Effector memory CD4-positive, alpha-beta T cell (primary cell): ENCODE results near the gene SERTAD3.

Experiments
- DNase-seq, 3 donors: peaks; one replicate each; pipeline ENCODE4 v3.0.0-alpha.2; 2020
- H3K27ac ChIP-seq: 2 replicates; pipeline ENCODE4 v1.7.0; 2013; ENCODE audit warnings: mild to moderate bottlenecking, low read length, moderate library complexity; ENCODE audit not compliant: insufficient read depth, poor library complexity, severe bottlenecking
- H3K27me3 ChIP-seq: replicated peaks from 2 replicates; pipeline ENCODE4 v1.7.0; 2013; ENCODE audit warnings: mild to moderate bottlenecking, low read length; ENCODE audit not compliant: insufficient read depth, control insufficient read depth, poor library complexity, severe bottlenecking
- H3K36me3 ChIP-seq: 2 replicates; pipeline ENCODE4 v1.7.0; 2013; ENCODE audit warnings: mild to moderate bottlenecking, low read length, moderate library complexity; ENCODE audit not compliant: control insufficient read depth, insufficient read depth
- H3K4me1 ChIP-seq: 2 replicates; pipeline ENCODE4 v1.7.0; 2013; ENCODE audit warnings: low read length, mild to moderate bottlenecking; ENCODE audit not compliant: control insufficient read depth, insufficient read depth, poor library complexity, severe bottlenecking
- H3K4me3 ChIP-seq: 2 replicates; pipeline ENCODE4 v1.7.0; 2013; ENCODE audit warnings: low read length, low read depth, mild to moderate bottlenecking; ENCODE audit not compliant: insufficient read depth, poor library complexity, severe bottlenecking
- H3K9me3 ChIP-seq: 2 replicates; pipeline ENCODE4 v1.7.0; 2013; ENCODE audit warnings: mild to moderate bottlenecking, low read length, moderate library complexity; ENCODE audit not compliant: control insufficient read depth

Gene SERTAD3

DNA sequence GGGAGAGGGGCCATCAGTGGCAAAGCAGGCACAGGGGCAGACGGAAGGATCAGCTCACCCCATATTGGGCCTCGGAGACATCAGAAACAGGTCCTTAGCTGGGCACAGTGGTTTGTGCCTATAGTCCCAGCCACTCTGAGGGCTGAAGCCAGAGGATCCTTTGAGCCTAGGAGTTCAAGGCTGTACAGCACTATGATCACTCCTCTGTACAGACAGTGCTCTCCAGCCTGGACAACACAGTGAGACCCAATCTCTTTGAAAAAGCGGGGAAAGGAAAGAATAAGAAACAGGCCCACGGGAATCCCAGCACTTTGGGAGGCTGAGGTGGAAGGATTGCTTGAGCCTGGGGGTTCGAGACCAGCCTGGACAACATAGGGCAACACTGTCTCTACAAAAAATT is 24.4 kb downstream of the SERTAD3 start:
- peaks cover 17% of the 10 kb centered on the region for H3K4me1 ChIP-seq
- no peaks in the 10 kb centered on the region for H3K27me3 ChIP-seq
- no peak for DNase-seq
- H3K27ac ChIP-seq: no peak overlapping the region
- no peak overlapping the region for H3K4me3 ChIP-seq
- H3K36me3 ChIP-seq: peaks cover 5% of the 10 kb centered on the region
- H3K9me3 ChIP-seq: no peaks in the 10 kb centered on the region

DNA sequence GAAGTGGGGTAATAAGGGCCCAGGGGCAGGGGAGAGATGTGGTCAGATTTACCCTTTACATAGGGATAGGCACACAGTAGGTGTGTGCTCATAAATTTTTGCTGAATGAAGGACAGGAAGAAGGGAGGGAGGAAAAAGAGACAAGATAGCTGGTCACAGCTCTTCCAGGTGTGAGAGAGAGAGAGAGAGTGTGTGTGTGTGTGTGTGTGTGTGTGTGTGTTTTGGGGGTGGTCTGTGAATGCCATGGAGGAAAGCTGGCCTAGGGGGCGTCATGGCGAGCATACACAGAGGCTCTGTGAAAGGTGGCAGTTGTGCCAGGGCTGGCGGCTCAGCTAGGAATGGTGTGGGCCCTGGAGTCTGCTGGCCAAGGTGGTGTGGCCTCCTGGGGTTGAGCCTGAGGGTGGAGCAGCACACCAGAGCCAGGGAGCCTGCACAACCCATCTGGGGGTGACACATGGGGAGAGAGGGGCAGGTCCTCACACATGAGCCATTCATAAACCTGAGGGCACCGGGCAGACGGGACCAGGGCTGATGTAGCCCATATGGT is 25.0 kb downstream of the SERTAD3 start:
- H3K27ac ChIP-seq: no peak overlapping the region
- H3K27me3 ChIP-seq: no peaks in the 10 kb centered on the region
- no peak overlapping the region for H3K4me3 ChIP-seq
- DNase-seq: no peak
- H3K36me3 ChIP-seq: peaks cover 5% of the 10 kb centered on the region
- H3K4me1 ChIP-seq: peaks cover 10% of the 10 kb centered on the region
- H3K9me3 ChIP-seq: no peaks in the 10 kb centered on the region

DNA sequence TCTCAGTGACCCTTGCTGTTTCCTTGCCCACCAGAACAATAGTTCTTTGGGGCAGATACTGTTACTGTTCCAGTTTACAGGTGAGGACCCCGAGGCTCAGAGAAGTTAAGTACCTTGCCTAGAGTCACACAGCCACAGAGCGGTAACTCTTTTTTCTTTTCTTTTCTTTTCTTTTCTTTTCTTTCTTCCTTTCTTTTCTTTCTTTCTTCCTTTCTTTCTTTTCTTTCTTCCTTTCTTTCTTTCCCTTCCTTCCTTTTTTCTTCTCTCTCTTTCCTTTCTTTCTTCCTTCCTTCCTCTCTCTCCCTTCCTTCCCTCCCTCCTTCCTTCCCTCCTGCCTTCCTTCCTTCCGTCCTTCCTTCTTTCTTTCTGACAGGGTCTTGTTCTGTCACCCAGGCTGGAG is 26.1 kb downstream of the SERTAD3 start:
- H3K9me3 ChIP-seq: no peaks in the 10 kb centered on the region
- no peak overlapping the region for H3K27ac ChIP-seq
- H3K36me3 ChIP-seq: peaks cover 5% of the 10 kb centered on the region
- no peak for DNase-seq
- peaks cover 8% of the 10 kb centered on the region for H3K4me1 ChIP-seq
- no peaks in the 10 kb centered on the region for H3K27me3 ChIP-seq
- no peak overlapping the region for H3K4me3 ChIP-seq

DNA sequence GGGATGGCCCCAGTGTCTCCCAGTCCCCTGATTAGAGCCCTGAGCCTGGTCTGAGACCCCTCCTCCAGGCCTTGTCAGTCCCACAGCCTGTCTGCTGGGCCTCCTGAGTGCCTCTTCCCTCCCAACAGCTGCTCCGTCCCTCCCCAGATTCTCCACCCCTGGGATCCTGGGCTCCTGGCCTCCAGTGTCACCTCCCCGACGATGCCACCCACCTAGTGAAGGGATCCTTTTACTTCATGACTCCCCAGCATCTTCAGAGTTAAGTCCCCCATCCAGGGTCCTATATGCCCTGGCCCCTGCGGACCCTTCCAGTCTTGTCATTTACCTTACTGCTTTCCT is 26.5 kb downstream of the SERTAD3 start:
- Histone ChIP-seq H3K27me3 (no peaks in the 10 kb centered on the region), H3K4me1 (peaks cover 8% of the 10 kb centered on the region), H3K36me3 (peaks cover under 1% of the 10 kb centered on the region), H3K4me3 (no peak overlapping the region), H3K27ac (no peak overlapping the region), H3K9me3 (no peaks in the 10 kb centered on the region)
- DNase-seq: no peak

DNA sequence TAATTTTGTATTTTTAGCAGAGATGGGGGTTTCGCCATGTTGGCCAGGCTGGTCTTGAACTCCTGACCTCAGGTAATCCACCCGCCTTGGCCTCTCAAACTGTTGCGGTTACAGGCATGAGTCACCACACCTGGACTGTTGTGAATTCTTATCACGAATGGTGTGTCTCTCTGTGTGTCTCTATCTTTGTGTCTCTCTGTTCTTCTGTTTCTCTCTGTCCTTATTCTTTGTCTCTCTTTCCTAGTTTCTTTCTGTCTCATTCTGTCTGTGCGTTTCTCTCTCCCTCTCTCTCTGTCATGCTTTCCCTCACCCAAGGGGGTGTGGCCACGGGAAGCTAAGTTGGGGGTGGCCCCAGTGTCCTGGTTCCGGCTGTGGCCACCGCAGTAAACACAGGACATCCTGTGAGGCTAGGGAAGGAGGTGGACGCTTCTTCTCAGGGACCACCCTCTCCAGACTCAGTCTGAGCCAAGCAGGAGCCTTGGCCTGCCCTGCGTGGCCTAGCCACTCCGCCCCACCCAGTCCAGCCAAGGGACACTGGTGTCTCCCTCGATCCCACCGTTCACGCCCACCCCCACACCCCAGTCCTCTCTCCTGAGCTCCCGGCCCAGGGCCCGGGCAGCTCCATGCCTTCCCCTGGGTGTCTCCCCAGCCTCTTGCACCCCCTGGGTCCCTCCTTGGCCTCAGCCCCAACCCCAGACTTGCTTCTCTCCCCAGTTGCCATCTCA is 27.1 kb downstream of the SERTAD3 start:
- no peaks in the 10 kb centered on the region for H3K9me3 ChIP-seq
- no peaks in the 10 kb centered on the region for H3K36me3 ChIP-seq
- no peak for DNase-seq
- H3K27me3 ChIP-seq: no peaks in the 10 kb centered on the region
- H3K4me1 ChIP-seq: peaks cover 5% of the 10 kb centered on the region
- H3K4me3 ChIP-seq: no peak overlapping the region
- H3K27ac ChIP-seq: no peak overlapping the region

DNA sequence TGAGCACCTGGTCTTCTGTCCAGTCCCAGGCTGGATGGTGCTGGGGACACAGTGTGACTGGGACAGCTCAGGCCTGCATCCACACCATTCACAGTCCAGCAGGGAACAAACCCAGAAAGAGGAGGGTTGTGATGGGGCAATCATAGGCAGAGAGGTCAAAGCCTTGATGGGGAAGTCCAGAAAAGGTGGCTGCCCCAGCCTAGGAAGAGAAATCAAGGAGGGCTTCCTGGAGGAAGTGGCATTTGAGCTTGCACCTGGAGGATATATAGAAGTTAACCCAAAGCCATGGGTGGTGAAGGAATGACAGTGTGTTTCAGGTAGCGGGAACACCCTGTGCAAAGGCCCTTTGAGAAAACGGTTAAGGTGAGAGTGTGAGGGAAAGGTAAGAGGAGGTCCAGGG is 28.4 kb downstream of the SERTAD3 start:
- Histone ChIP-seq H3K4me1 (peaks cover 5% of the 10 kb centered on the region), H3K27me3 (no peaks in the 10 kb centered on the region), H3K27ac (no peak overlapping the region), H3K9me3 (no peaks in the 10 kb centered on the region), H3K4me3 (no peak overlapping the region), H3K36me3 (no peaks in the 10 kb centered on the region)
- DNase-seq: no peak

DNA sequence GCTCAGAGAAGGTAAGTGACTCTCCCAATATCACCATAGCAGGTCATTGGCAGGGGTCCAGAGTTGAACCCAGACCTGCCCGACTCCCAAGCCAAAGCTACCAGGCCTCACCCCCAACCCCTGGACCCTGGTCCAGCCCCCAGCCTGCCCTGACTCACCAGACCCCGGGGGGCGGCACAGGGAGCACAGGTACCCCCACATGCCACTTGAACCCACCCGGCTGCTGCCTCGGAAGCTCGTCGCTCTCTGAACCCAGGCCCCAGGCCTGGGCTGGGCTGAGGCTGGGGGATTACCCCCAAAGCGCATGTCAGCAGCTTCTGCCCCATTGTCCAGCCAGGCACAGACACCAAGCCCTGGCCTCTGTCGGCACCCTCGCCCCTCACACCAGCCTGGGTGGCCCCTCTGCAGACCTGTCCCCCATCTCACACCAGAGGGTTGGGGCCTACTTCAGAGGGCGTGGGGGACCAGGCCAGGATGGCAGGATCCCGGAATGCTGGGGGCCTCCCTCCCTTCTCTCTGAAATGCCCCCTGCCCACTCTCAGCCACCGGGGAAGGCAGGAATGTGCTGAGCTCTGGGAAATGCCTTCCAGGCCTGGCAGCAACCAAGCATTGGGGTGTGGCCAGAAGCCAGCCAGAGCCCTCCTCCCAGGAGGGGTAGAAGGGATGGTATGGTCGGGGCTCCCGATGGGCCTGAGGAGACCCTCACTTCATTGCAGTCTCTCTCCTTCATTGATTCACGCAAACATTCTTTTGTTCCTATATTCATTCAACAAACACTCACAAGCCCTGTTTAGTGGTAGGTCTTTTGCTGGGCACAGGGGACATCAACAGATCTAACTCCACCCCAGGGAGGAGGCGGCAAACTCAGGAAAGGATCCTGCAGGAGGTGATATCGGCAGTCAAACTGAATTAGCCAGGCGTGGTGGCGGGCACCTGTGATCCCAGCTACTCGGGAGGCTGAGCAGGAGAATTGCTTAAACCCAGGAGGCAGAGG is 29.3 kb downstream of the SERTAD3 start:
- H3K27me3 ChIP-seq: no peaks in the 10 kb centered on the region
- H3K9me3 ChIP-seq: no peaks in the 10 kb centered on the region
- no peak overlapping the region for H3K4me3 ChIP-seq
- no peak for DNase-seq
- H3K36me3 ChIP-seq: no peaks in the 10 kb centered on the region
- H3K27ac ChIP-seq: no peak overlapping the region
- H3K4me1 ChIP-seq: peaks cover 5% of the 10 kb centered on the region

DNA sequence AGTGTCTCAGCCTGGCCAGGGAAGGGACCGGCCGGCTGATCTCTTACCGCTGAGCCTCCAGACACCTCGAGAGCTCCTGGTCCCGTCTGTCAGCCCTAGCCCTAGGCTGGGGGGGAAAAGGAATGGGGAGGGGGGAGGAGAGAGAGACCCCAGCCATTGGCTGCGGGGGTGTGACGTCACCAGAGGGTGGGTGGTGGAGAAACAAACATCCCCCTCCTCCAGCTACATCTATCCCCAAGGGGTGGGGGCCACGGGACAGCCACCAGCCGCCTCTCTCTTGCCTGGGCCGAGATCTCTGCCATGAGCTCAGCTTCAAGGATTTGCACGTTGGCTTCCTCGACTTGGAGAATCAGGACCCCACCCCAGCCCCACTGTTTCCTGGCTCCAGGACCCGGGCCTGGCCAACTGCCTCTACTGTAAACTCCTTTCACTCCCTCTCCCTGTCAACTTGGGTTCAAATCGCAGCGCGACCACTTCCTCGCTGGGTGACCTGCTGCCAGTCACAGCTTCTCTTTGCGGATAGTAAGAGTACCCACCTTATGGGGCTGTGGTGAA is 30.8 kb downstream of the SERTAD3 start, which contains the start of gene PRX:
Gene PRX (minus strand): TSS at position 88 of the 555 bp plus-strand sequence. CDS start 5,446 bp downstream, outside the sequence.
- H3K4me3 ChIP-seq: no peak within 1 kb of the TSS
- peaks cover 5% of the 10 kb centered on the region for H3K4me1 ChIP-seq
- no peaks in the 10 kb centered on the region for H3K36me3 ChIP-seq
- H3K27ac ChIP-seq: no peak within 1 kb of the TSS
- DNase-seq: no peak
- no peaks in the 10 kb centered on the region for H3K27me3 ChIP-seq
- no peaks in the 10 kb centered on the region for H3K9me3 ChIP-seq

DNA sequence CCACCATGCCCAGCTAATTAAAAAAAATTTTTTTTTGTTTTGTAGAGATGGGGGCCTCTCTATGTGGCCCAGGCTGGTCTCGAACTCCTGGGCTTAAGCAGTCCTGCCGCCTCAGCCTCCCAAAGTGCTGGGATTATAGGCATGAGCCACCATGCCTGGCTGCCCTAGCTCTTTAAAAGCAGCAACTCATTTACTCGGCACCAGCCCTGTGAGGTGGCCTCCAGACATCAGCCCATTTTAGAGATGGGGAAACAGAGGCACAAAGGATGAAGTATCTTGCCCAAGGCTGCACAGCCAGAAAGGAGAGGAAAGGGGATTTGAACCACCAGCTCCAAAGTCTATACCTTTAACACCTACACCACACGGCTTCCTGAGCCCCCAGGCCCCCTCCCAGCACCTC is 31.3 kb downstream of the SERTAD3 start:
- no peaks in the 10 kb centered on the region for H3K9me3 ChIP-seq
- no peaks in the 10 kb centered on the region for H3K27me3 ChIP-seq
- DNase-seq: no peak
- H3K4me1 ChIP-seq: peaks cover 6% of the 10 kb centered on the region
- no peak overlapping the region for H3K27ac ChIP-seq
- H3K4me3 ChIP-seq: no peak overlapping the region
- no peaks in the 10 kb centered on the region for H3K36me3 ChIP-seq
